Measurements from ENCODE around the gene SNCB.

Gene SNCB

GRCh38 chr5:176597417-176598389 is 32.6 kb downstream of the SNCB start:
- TF ChIP-seq CTCF (IDR thresholded peaks at IDR 0.05; ENCODE audit: borderline replicate concordance, insufficient read depth, low read depth, low read length) = no peak
- H3K4me3 ChIP-seq (ENCODE audit: low read depth, low read length) = no peak overlapping the region

GRCh38 chr5:176596689-176597416 is 33.5 kb downstream of the SNCB start:
- peak; percentile 23; the same call in 1 of the 2 replicates for TF ChIP-seq CTCF (IDR thresholded peaks at IDR 0.05; ENCODE audit: borderline replicate concordance, insufficient read depth, low read depth, low read length)
- no peak overlapping the region for H3K4me3 ChIP-seq (ENCODE audit: low read depth, low read length)

- TF ChIP-seq CTCF (IDR thresholded peaks at IDR 0.05; ENCODE audit: borderline replicate concordance, insufficient read depth, low read depth, low read length) = no peak
- H3K4me3 ChIP-seq (ENCODE audit: low read depth, low read length) = no peak overlapping the region
Observed at GRCh38 chr5:176596069-176596644, 34.2 kb downstream of the SNCB start.

- TF ChIP-seq CTCF (IDR thresholded peaks at IDR 0.05; ENCODE audit: borderline replicate concordance, insufficient read depth, low read depth, low read length) = no peak
- no peak overlapping the region for H3K4me3 ChIP-seq (ENCODE audit: low read depth, low read length)
Observed at GRCh38 chr5:176595386-176595943, 34.9 kb downstream of the SNCB start.

GRCh38 chr5:176594554-176594953 is 35.8 kb downstream of the SNCB start:
- H3K4me3 ChIP-seq (ENCODE audit: low read depth, low read length) = no peak overlapping the region
- TF ChIP-seq CTCF (IDR thresholded peaks at IDR 0.05; ENCODE audit: borderline replicate concordance, insufficient read depth, low read depth, low read length) = no peak

- no peak for TF ChIP-seq CTCF (IDR thresholded peaks at IDR 0.05; ENCODE audit: borderline replicate concordance, insufficient read depth, low read depth, low read length)
- H3K4me3 ChIP-seq (ENCODE audit: low read depth, low read length) = no peak overlapping the region
Observed at GRCh38 chr5:176593273-176593869, 37.0 kb downstream of the SNCB start.
